MCF 10A (cell line): ENCODE results near the gene YTHDF1. TPM values are rescaled to one million over a fixed set of nuclear protein-coding genes. Genes with fewer than 3 reads are reported as not detected.

Experiments used
- BruUV-seq: library from RNA; stranded (reverse); fragments of 400-500 nt; replicated peaks from 2 replicates; lab custom pipeline; 2021; lab: Mats Ljungman, UMichigan
- CTCF ChIA-PET: fragments of 300-600 bp; sonication (Branson Sonifier 250); formaldehyde crosslinking; extraction: SDS; loops from one replicate; lab custom pipeline; 2021; ENCODE audit warnings: antibody characterized with exemption, inconsistent platforms; lab: Yijun Ruan, JAX
- POLR2A ChIA-PET: fragments of 300-600, 350-650 bp; sonication (Branson Sonifier 250); formaldehyde crosslinking; extraction: SDS; loops from one replicate; lab custom pipeline; 2020; ENCODE audit warnings: antibody characterized with exemption, inconsistent platforms; lab: Yijun Ruan, JAX
- DNase-seq: peaks from one replicate; pipeline ENCODE4 v3.0.0-alpha.2; 2018; ENCODE audit not compliant: unreplicated experiment
- H3K27ac Mint-ChIP-seq: one replicate; pipeline ENCODE4 v1.8.0; 2022; ENCODE audit warnings: mild to moderate bottlenecking, low read depth, mixed read lengths; ENCODE audit not compliant: unreplicated experiment
- H3K27me3 Mint-ChIP-seq: one replicate; pipeline ENCODE4 v1.8.0; 2022; ENCODE audit warnings: mixed read lengths; ENCODE audit not compliant: insufficient read depth, unreplicated experiment
- H3K36me3 Mint-ChIP-seq: one replicate; pipeline ENCODE4 v1.8.0; 2022; ENCODE audit warnings: mild to moderate bottlenecking, moderate library complexity, mixed read lengths; ENCODE audit not compliant: insufficient read depth, unreplicated experiment
- H3K4me1 Mint-ChIP-seq: one replicate; pipeline ENCODE4 v1.8.0; 2022; ENCODE audit warnings: mixed read lengths; ENCODE audit not compliant: insufficient read depth, unreplicated experiment
- H3K4me3 Mint-ChIP-seq: one replicate; pipeline ENCODE4 v1.8.0; 2022; ENCODE audit warnings: mild to moderate bottlenecking, moderate library complexity, mixed read lengths; ENCODE audit not compliant: unreplicated experiment
- H3K9me3 Mint-ChIP-seq: one replicate; pipeline ENCODE4 v1.8.0; 2022; ENCODE audit warnings: mixed read lengths; ENCODE audit not compliant: unreplicated experiment
- intact Hi-C: fragments of 100-400 bp; cut with micrococcal nuclease; formaldehyde crosslinking; loops from 2 replicates; pipeline ENCODE4 v1.14.1; 2022
- total RNA-seq: library from RNA; stranded (reverse); gene quantifications from 2 replicates; pipeline ENCODE4 v1.2.3, GENCODE V29; 2022
- TF ChIP-seq, protein P1 (sequence below): fragments of 200-600 bp; IDR thresholded peaks from one replicate; pipeline ENCODE4 v1.8.0; 2022; ENCODE audit warnings: antibody characterized with exemption, mild to moderate bottlenecking; ENCODE audit not compliant: unreplicated experiment

YTHDF1 gene
- total RNA-seq, 1 experiment from 2014 or later = 49.5 TPM

GRCh38 chr20:63215101-63216040 lies 560 bp downstream of the YTHDF1 start:
- ChIA-PET CTCF (interaction anchor here (0.7 to 8.8 kb wide), 17 partner anchors 9 to 322 kb away, joined by 3 to 86 read pairs (median 5); partner anchors contain the start of gene PTK6), POLR2A (interaction anchor here (0.6 to 2.3 kb wide), 18 partner anchors 9 to 649 kb away, joined by 3 to 17 read pairs (median 4); partner anchors contain the start of genes ARFGAP1, GMEB2, PPDPF and TPD52L2)
- TF ChIP-seq, protein P1, sequence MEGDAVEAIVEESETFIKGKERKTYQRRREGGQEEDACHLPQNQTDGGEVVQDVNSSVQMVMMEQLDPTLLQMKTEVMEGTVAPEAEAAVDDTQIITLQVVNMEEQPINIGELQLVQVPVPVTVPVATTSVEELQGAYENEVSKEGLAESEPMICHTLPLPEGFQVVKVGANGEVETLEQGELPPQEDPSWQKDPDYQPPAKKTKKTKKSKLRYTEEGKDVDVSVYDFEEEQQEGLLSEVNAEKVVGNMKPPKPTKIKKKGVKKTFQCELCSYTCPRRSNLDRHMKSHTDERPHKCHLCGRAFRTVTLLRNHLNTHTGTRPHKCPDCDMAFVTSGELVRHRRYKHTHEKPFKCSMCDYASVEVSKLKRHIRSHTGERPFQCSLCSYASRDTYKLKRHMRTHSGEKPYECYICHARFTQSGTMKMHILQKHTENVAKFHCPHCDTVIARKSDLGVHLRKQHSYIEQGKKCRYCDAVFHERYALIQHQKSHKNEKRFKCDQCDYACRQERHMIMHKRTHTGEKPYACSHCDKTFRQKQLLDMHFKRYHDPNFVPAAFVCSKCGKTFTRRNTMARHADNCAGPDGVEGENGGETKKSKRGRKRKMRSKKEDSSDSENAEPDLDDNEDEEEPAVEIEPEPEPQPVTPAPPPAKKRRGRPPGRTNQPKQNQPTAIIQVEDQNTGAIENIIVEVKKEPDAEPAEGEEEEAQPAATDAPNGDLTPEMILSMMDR = peak; percentile 47
- Mint-ChIP-seq H3K27ac (peak overlapping the region; percentile 92), H3K4me1 (peaks cover 39% of the 10 kb centered on the region), H3K36me3 (peaks cover 49% of the 10 kb centered on the region), H3K9me3 (no peaks in the 10 kb centered on the region), H3K4me3 (peak overlapping the region; percentile 91), H3K27me3 (peaks cover 8% of the 10 kb centered on the region)
- peak; percentile 42 for DNase-seq
- TSS peak; percentile 46 for BruUV-seq
- intact Hi-C loops = loop anchor here (1.0 kb wide), 1 partner anchor 32 kb away; no protein-coding TSS in a partner anchor

DNA sequence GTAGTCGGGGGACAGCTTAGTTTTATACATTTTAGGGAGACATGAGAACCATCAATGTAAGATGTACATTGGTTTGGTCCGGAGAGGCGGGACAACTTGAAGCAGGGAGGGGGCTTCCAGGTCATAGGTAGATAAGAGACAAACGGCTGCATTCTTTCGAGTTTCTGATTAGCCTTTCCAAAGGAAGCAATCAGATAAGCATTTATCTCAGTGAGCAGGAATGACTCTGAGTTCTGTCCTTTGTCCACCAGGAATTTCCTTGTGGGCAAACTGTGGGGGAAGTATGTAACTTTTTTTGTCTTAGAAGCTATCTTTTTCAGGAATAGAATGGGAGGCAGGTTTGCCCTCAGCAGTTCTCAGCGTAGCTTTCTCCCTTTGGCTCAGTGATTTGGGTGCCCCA lies 1.4 kb downstream of the YTHDF1 start:
- Mint-ChIP-seq H3K4me3 (peak overlapping the region; percentile 91), H3K36me3 (peaks cover 57% of the 10 kb centered on the region), H3K4me1 (peaks cover 39% of the 10 kb centered on the region), H3K9me3 (no peaks in the 10 kb centered on the region), H3K27ac (peak overlapping the region; percentile 92), H3K27me3 (no peaks in the 10 kb centered on the region)
- CTCF ChIA-PET = interaction anchor here (0.6 to 8.8 kb wide), 13 partner anchors 10 to 317 kb away, joined by 3 to 86 read pairs (median 5); no protein-coding TSS in a partner anchor
- POLR2A ChIA-PET = interaction anchor here (0.7 to 2.3 kb wide), 11 partner anchors 8 to 650 kb away, joined by 3 to 17 read pairs (median 7); partner anchors contain the start of genes ARFGAP1, PPDPF, PTK6 and TPD52L2
- intact Hi-C loops = no loop called here
- no TSS peak for BruUV-seq
- no peak for DNase-seq
- TF ChIP-seq, protein P1 = no peak

GRCh38 chr20:63212792-63213191 lies 3.1 kb downstream of the YTHDF1 start:
- DNase-seq = peak; percentile 45
- Mint-ChIP-seq H3K27me3 (no peaks in the 10 kb centered on the region), H3K4me1 (peaks cover 39% of the 10 kb centered on the region), H3K9me3 (no peaks in the 10 kb centered on the region), H3K4me3 (peak overlapping the region; percentile 56), H3K27ac (peak overlapping the region; percentile 57), H3K36me3 (peaks cover 73% of the 10 kb centered on the region)
- no TSS peak for BruUV-seq
- POLR2A ChIA-PET = interaction anchor here (0.6 to 2.0 kb wide), 2 partner anchors 13 to 313 kb away, joined by 4 to 7 read pairs; no protein-coding TSS in a partner anchor
- CTCF ChIA-PET = interaction anchor here (0.6 to 8.8 kb wide), 8 partner anchors 9 to 846 kb away, joined by 3 to 86 read pairs (median 3); no protein-coding TSS in a partner anchor
- TF ChIP-seq, protein P1 = no peak
- intact Hi-C loops = no loop called here

DNA sequence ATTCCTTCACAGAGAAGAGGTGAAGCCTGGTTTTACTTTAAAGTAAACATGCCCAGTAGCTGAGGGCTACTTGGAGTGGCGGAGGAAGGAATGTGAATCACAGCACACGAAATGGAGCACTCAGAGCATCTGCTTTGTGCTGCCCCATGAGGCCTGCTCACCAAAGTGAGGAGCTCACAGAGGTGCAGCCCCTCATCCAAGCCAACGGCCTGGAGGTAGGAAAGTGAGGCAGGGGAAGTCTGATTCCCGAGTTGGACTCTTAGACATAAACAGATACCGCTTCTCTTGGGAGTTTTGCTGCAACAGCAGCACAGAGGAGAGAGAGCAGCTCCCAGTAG lies 3.6 kb downstream of the YTHDF1 start:
- POLR2A ChIA-PET = interaction anchor here (0.6 to 2.0 kb wide), 2 partner anchors 13 to 313 kb away, joined by 4 to 7 read pairs; no protein-coding TSS in a partner anchor
- H3K27ac Mint-ChIP-seq = peak overlapping the region; percentile 57

More for the DNA sequence above, 3.6 kb downstream of the YTHDF1 start:
- intact Hi-C loops = no loop called here
- peaks cover 77% of the 10 kb centered on the region for H3K36me3 Mint-ChIP-seq
- peak overlapping the region; percentile 56 for H3K4me3 Mint-ChIP-seq
- no peak for DNase-seq
- no TSS peak for BruUV-seq
- no peaks in the 10 kb centered on the region for H3K27me3 Mint-ChIP-seq
- no peaks in the 10 kb centered on the region for H3K9me3 Mint-ChIP-seq
- TF ChIP-seq, protein P1 = no peak
- CTCF ChIA-PET = interaction anchor here (0.6 to 8.8 kb wide), 5 partner anchors 12 to 846 kb away, joined by 3 to 86 read pairs (median 4); no protein-coding TSS in a partner anchor
- H3K4me1 Mint-ChIP-seq = peaks cover 39% of the 10 kb centered on the region
